Measurements from ENCODE around the gene ADAMTS17.

- TF ChIP-seq POLR2A (IDR thresholded peaks at IDR 0.05): no peak
- TF ChIP-seq CTCF (IDR thresholded peaks at IDR 0.05): no peak
Measured at GRCh38 chr15:100020189-100020588, 321.6 kb downstream of the ADAMTS17 start.

All from right lobe of liver (tissue), 4 donors.